ENCODE data around the gene FNTB. TPM values are rescaled to one million over a fixed set of nuclear protein-coding genes. Genes with fewer than 3 reads are reported as not detected.
"Not testable (repeated sequence)": the region's sequence is repeated elsewhere in the genome, so short reads cannot be mapped to it uniquely, and the experiment has no call there.

The FNTB gene
- total RNA-seq, 1 experiment from 2014 or later = 15.9 TPM

DNA sequence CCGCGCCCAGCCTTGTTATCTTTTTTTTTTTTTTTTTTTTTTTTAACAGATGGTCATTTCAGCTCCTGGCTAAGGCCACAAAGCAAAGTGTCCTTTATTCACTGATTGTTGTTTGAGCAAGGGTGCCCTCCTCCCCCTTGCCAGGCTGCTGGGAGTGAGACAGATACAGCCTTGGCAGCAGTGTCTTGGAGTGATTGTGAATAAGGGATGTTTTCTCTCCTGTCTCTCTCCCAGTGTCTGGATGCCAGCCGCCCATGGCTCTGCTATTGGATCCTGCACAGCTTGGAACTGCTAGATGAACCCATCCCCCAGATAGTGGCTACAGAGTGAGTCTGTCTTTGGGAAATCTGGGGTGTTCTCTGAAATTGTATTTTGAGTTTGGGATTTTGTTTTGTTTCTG lies 28.7 kb downstream of the FNTB start:
- DNase-seq (ENCODE audit: low spot score) = no peak

DNA sequence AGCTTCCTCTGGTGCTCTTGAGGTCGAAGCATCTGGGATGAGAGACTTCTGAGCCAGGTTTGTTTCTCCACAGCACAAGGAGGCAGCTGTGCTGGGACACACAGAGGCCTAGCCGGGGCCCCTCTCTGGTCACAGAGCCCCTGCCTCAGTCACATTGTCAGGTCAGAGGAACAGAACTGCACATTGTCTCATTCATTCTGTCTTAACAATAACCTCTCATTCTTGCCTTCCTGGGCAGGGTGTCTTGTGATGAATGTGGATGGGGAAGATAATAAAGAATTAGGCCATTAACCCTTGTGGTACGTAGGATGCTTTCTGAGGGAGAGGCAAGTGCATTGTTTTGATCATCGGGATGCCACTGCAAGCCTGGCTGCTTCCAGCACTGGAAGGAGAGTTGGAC lies 29.8 kb downstream of the FNTB start:
- DNase-seq (ENCODE audit: low spot score) = no peak

DNA sequence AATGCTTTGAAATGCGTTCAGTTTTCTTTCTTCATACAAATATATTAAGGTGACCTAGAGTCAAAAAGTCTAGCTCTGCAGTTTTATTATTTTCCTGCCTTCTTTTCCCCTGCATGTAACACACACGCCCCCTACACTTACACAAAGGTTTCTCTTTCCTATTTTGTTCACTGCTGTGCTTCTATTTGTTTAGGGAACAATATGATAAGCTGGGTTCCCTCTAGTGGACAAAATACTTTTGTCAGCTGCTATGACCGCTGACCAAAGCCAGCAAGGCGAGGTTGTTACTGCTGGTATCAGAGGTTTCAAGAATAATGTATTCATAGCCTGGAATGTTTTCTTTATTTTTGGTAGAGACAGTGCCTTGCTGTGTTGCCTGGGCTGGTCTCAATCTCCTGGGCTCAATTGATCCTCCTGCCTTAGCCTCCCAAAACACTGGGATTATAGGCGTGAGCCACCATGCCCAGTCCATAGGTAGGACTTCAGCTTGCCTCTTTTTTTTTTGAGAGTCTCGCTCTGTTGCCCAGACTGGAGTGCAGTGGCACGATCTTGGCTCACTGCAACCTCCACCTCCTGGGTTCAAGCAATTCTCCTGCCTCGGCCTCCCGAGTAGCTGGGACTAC lies 33.4 kb downstream of the FNTB start:
- DNase-seq (ENCODE audit: low spot score) = peak; percentile 68

DNA sequence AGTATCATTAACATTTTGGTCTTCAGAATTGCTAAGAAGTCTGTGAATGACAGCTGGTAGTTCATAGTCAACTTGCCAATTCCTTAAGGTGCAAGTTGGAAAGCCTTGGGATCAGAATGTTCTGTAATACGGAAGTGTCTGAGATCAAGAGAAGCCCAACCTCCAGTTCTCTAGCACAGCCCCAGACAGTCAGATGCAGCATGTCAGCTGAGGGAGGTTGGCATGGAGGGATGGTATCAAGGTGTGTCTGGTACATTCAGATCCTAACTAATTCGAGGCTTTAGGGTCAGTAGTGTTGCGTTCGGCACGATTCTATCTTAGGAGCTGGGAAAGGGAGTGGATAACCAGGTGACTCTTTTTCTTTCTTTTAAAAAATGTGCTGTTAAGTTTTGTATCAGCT lies 38.3 kb downstream of the FNTB start:
- no peak for DNase-seq (ENCODE audit: low spot score)

DNA sequence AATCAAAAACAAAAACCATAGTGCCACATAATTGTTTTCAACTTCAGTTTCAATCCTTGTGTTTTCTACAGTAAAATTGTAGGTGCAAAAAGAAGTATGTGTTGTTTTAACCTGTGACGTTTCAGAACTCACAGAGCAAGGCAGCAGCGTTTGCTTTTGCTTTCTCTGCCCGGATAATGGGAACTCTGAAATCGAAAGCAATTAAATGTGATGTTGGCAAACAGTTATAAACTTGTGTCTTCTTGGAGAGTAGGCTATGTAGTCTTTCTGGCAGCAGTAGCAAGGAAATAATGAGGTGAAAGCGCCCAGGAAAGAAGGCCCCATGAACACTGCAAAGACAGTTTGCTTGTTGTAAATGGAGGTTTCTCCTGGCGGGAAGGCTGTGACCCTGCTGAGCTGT lies 39.1 kb downstream of the FNTB start:
- no peak for DNase-seq (ENCODE audit: low spot score)

DNA sequence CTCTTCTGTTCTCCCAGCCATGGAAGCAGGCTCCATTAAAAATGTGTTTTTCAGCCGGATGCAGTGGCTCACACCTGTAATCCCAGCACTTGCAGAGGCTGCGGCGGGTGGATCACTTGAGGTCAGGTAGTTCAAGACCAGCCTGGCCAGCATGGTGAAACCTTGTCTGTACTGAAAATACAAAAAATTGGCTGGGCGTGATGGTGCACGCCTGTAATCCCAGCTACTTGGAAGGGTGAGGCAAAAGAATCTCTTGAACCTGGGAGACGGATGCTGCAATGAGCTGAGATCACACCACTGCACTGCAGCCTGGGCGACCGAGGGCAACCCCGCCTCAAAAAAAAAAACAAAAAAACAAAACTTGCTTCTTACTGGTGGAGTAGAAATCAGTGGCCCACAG lies 39.8 kb downstream of the FNTB start:
- DNase-seq (ENCODE audit: low spot score) = no peak

DNA sequence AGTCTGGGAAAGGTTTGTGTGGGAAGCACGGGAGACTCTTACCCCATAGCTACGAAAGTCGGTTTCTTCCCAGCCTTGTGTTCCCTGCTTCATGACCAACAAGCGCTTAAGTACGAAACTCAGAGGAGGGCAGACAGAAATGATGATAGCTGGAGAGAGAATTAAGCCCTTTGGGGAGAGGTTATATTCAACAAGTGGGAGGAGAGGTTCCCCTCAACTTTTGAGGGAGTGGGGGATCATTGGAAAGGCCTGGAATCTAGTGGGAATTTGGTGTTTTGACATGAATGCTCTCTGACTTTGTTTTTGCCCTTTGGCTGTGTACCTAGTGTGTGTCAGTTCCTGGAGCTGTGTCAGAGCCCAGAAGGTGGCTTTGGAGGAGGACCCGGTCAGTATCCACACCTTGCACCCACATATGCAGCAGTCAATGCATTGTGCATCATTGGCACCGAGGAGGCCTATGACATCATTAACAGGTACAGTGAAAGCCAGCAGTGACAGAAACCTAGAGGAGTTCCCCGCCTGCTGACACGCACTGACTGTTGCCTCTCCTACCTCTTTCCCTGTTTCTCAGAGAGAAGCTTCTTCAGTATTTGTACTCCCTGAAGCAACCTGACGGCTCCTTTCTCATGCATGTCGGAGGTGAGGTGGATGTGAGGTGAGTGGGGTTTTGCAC lies 40.6 kb downstream of the FNTB start:
- DNase-seq (ENCODE audit: low spot score) = no peak

DNA sequence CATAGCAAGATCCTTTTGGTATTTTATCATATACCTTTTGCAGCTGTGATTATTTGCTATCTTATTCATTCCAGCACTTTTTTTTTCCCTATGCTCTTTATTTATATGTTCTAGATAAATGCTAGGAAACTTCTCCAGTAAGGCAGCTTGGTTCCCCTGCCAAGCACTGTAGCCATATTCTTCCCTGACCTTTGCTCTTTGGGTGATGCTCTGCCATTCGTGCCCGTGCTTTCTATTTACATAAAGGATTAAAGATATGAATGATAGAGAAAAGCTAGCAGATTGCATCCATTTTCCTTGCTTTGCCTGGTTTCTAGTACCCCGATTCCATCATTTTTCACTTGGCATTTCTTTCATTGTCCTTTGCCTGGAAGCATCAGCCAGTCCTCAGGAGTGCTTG lies 42.2 kb downstream of the FNTB start:
- no peak for DNase-seq (ENCODE audit: low spot score)

DNA sequence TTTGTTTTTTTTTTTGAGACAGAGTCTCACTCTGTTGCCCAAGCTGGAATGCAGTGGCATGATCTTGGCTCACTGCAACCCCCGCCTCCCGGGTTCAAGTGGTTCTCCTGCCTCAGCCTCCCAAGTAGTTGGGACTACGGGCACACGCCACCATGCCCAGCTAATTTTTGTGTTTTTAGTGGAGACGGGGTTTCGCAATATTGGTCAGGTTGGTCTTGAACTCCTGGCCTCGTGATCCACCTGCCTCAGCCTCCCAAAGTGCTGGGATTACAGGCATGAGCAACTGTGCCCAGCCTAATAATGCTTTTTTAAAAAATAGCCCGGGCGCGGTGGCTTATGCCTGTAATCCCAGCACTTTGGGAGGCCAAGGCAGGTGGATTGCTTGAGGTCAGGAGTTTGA lies 44.6 kb downstream of the FNTB start:
- not testable (repeated sequence) for DNase-seq (ENCODE audit: low spot score)

DNA sequence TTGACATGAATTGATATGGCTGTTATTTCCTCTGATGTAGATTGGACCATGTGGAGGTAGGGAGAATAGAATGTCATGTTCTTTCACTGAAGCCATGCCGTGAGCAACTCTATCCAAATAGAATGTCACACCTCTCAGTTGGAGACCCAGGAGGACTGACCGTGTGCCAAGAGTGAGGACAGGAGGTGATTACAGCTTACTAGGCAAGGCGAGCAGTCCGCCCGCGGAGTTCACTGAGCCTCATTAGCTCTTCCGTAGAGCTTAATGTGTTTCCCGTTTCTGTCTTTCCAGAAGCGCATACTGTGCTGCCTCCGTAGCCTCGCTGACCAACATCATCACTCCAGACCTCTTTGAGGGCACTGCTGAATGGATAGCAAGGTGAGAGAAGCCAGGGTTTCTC lies 45.6 kb downstream of the FNTB start:
- no peak for DNase-seq (ENCODE audit: low spot score)

DNA sequence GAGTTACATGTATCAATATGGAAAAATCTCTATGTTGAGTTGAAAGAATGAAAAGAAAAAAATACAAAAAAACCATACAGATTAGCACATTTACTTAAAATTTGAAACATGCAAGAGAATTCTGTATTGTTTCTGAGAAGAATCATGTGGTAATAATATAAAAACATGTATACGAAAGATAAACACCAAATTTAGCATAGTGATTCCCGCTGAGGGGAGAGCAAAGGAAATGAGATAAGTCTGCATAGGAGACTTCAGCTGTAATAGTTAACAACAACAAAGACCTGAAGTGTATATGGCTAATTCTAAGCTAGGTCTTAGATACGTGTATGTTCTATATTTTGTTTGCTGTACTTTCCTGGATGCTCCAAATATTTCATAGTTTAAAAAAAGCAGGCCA lies 46.5 kb downstream of the FNTB start:
- DNase-seq (ENCODE audit: low spot score) = no peak

DNA sequence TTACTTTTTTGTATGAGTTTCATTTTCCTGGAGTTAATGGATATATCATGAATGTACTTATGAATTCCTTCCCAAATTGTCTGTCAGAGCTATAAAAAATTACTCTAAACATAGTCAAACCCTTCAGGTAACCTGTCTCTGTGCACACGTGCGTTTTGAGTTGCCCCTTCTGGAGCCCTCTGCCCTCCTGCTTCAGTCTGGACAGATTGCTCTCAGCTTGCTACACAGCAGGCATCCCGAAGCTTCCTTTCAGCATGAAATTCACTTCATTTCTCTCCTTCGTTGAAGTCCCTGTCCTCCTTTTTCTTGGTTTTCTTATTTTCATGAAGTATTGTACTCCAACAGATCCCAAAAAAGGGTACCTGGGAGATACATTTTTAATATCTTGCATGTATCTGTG lies 47.3 kb downstream of the FNTB start:
- no peak for DNase-seq (ENCODE audit: low spot score)

DNA sequence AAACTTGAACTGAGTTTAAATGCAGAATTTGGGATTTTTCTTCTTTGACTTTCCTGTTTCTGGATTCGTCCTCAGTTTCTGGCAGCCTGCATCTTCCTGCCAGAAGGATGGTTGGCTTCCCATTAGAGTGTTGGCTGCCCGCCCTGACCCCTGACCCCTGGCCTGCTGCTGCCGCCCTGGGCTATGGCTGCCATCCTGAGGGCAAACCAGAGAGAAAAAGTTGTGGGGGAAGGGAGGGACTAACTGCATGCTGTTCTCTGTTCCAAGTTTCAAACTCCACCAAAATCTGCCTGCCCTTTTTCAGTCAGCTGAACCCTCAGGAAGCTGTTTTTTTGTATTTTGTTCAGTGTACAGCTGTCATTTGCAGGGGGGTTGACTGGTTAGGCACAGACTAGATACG lies 48.4 kb downstream of the FNTB start:
- DNase-seq (ENCODE audit: low spot score) = no peak

DNA sequence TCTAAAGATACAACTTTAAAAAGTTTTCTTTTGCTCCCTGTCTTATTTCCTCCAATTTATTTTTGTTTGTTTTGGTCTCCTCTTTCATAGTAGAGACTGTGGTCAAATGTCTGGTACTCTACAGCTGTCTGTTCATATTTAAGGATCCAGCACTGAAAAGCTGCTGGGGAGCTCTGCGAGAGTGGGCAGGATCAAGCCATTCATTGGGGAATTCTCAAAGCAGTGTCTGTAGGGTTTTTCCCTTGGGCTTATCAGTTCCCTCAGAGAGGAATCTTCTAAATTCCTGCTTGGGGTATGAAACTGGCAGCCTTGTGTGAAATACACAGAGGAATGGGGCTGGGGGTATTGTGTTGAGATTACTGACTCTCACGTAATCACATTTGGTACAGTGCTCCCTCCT lies 52.3 kb downstream of the FNTB start:
- no peak for DNase-seq (ENCODE audit: low spot score)

DNA sequence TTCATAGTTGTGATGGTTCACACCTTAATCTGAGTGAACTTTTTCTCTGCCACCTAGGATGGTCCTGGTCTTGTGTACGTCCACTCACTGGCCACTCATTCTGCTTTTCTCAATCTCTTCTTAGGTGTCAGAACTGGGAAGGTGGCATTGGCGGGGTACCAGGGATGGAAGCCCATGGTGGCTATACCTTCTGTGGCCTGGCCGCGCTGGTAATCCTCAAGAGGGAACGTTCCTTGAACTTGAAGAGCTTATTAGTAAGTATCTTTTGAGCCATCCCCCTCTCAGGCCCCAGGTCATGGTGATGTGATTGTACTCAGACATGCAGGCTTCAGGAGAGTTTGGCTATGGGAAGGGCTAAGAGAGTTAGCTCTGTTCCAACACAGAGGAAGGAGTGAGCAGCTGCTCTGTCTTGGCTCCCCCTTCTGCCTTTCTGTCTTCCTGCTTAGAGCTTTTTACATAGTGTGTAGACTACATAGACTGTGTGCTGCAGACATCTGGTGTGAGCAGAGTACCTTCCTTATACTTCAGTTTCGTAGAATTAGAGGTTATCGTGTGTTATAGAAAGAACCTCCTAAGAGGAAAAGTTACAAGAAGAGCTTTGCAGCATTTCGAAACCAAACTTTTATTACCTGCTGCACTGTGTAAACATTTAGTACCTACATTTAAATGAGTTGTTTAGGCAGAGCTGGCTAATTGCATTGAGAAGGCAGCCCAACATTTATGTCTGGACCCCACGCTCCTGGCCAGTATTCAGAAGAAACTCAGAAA lies 54.2 kb downstream of the FNTB start:
- no peak for DNase-seq (ENCODE audit: low spot score)

DNA sequence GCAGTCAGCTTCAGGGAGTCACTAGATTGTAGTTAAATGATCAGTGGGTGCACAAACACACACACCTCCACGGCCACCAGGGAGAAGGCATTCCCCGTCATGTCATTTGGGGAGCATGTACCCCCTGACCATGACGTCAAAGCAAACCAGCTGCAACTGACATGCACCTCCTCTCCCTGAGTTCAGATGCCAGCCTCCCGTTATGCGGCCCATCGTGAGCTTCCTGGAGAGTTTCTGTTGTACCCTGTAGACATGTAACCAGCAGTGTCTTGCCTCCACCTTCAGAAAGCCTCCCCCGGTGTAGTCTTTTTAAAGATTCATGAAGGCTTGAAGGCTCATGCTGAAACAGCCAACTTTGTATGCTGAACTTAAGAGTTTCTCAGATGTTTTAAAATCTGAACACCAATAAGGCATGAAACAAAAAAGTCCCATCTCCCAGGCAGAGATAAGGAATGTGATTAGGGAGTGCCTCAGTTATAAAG lies 54.8 kb downstream of the FNTB start:
- DNase-seq (ENCODE audit: low spot score) = no peak

DNA sequence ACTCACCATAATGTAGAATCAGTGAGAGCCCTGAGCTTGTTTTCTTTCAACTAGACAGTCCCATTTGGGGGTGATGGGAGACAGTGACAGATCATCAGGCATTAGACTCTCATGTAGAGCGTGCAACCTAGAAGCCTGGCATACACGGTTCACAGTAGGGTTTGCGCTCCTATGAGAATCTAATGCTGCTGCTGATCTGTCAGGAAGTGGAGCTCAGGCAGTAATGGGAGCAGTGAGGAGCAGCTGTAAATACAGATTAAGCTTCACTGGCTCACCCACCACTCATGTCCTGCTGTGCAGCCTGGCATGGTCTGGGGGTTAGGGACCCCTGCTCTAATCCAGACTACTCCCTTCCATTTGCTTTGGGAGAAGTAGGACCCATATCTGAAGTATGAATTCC lies 55.6 kb downstream of the FNTB start:
- no peak for DNase-seq (ENCODE audit: low spot score)

DNA sequence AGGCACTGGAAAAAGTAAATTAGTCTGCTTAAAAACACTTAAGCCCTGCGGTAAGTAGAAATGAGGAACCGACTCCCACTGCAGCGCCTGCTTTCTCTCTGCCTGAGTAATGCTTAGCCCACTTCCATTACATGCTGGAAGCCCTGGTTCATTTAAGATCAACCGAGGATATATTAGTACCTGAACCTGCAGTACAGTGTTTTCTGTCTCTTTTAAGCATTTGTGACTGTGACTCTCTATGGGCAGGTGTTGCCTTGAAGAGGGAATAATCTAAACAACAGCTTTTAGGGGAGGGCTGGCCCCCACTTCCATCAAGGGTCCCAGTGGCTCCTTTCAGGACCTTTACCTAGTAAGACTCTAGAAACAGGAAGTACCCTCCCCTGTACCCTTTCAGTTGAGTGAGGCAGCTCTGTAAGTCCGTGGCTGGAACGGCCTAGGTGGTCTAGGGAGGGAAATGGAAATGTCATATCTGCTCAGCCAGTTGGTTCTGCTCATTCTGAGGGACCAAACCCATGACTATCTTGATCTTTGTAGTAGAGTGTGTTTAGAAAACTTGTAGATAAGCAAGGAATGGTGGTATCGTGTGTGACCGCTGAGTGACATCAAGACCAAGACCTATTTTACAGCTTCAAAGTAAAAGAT lies 56.2 kb downstream of the FNTB start:
- no peak for DNase-seq (ENCODE audit: low spot score)

DNA sequence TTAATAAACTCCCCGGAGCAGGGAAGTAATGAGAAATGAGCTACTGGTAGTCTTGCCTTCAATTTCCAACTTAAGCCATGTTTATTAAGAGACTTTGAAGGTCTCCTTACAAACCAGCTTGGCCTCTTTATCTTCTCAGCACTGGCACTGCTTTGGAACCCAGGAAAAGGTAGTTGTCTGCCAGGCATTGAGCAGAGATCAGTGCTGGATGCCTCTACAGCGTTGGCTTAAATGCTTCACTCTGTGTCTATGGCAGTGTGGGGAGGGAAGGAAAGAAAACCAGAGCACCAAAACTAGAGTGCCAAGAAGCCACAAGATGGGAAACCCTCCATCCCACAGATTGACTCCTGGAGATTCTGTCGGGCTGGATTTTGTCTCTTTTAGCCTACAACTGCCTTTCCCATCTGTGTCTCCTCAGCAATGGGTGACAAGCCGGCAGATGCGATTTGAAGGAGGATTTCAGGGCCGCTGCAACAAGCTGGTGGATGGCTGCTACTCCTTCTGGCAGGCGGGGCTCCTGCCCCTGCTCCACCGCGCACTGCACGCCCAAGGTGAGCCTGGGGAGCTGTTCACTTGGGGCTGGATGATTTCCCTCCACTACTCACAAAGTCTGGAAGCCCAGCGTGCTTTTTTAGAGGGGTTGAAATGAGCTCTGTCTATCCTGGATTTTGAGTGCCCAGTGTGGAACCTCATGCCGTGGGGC lies 57.3 kb downstream of the FNTB start:
- DNase-seq (ENCODE audit: low spot score) = no peak

DNA sequence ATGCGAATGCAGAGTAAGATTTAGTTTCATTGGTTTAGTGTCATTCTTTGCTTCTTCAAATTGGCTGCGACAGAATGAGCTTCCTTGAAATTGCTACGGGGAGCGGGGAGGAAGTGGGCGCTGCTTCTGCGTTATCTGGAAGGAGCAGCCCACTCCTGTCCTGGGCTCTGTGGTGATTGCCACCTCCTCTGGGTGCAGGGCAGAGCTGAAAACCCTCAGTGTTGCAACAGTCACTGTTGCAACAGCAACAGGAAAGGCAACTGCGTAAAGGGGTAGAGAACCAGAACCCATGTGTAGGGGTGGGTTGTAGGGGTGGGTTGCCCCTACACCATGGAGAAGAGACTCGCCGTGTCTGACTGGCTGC lies 57.9 kb downstream of the FNTB start:
- no peak for DNase-seq (ENCODE audit: low spot score)

DNA sequence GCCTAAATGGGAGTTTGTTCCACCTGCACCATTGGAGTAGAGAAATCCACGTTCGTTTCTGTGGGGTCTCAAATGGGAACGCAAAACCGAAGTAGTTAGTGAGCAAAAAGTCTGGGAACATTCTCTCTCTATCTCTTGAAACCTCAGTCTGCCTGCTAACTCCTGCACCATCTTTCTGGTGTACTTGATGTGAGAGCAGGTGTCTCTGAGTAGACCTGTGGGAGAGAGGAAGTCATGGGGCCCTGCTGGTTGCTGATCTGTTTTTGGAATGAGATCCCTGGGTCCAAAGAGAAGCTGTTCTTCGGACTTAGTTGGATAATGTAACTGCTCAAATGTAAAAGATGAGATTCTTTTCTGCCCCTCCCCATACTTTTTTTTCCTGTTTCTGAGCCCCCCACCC lies 58.3 kb downstream of the FNTB start:
- no peak for DNase-seq (ENCODE audit: low spot score)

DNA sequence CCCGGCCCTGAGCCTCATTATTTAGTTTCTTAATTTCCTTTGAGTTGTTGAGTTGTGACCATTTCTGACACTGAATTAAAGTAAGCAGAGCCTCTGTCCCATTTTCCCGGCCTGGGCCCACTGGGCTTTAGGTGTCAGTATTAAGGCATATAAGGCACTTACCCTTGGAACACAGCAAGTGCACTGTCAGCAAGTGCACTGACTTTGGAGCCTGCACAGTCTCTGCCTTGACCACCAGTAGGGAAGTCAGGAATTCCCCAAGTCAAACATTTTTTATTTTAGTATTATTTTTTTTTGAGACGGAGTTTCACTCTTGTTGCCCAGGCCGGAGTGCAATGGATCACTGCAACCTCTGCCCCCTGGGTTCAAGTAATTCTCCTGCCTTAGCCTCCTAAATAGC lies 59.0 kb downstream of the FNTB start:
- DNase-seq (ENCODE audit: low spot score) = no peak
